ENCODE measurements around the gene MLLT10. TPM values are rescaled to one million over a fixed set of nuclear protein-coding genes. Genes with fewer than 3 reads are reported as not detected.

The MLLT10 gene
- total RNA-seq, 4 donors from 2014 or later: 46.3 to 109 (median 57.7) TPM

GRCh38 chr10:21721000-21721665 lies 187.1 kb downstream of the MLLT10 start:
- intact Hi-C loops (cut with DNase I): no loop called here
- no peak for DNase-seq
- H3K36me3 ChIP-seq: no peaks in the 10 kb centered on the region
- H3K4me1 ChIP-seq: peaks cover 14 to 16% of the 10 kb centered on the region in 2 donors
- no peak overlapping the region for H3K27ac ChIP-seq
- TF ChIP-seq POLR2A (IDR thresholded peaks at IDR 0.05) (no peak), CTCF (IDR thresholded peaks at IDR 0.05) (no peak)
- WGBS, 2 donors: 71 to 76% methylated on average over 6 of the region's 6 CpGs
- no peaks in the 10 kb centered on the region for H3K9me3 ChIP-seq
- H3K4me3 ChIP-seq (replicated peaks in 1 of 3): no peak overlapping the region
- H3K27me3 ChIP-seq: no peaks in the 10 kb centered on the region

DNA sequence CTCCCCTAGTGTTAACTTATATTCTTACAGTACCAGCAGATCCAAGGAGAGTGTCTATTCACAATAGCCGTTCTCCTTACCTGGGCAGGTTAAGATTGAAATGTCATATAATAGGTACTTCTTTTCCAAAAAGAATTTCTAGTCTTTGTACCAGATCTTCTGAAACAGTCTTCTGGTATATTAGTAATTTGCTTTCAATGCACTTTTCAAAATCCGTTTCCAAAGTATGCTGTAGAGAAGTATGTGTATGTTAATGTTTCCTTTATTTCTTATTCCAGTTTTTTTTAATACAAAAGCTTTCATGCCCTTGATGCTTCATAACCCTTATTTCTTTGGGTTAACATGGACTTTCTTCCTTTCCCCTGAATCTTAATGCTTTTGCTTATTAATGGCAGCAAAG lies 188.2 kb downstream of the MLLT10 start:
- 92 to 97% methylated on average over 2 of the region's 2 CpGs for WGBS, 2 donors
- Histone ChIP-seq H3K4me3 (replicated peaks in 1 of 3) (no peak overlapping the region), H3K4me1 (peaks cover 14 to 16% of the 10 kb centered on the region in 2 donors), H3K27ac (no peak overlapping the region), H3K9me3 (no peaks in the 10 kb centered on the region), H3K36me3 (no peaks in the 10 kb centered on the region), H3K27me3 (no peaks in the 10 kb centered on the region)
- no peak for DNase-seq
- intact Hi-C loops (cut with DNase I): no loop called here
- TF ChIP-seq CTCF (IDR thresholded peaks at IDR 0.05): no peak
- no peak for TF ChIP-seq POLR2A (IDR thresholded peaks at IDR 0.05)

DNA sequence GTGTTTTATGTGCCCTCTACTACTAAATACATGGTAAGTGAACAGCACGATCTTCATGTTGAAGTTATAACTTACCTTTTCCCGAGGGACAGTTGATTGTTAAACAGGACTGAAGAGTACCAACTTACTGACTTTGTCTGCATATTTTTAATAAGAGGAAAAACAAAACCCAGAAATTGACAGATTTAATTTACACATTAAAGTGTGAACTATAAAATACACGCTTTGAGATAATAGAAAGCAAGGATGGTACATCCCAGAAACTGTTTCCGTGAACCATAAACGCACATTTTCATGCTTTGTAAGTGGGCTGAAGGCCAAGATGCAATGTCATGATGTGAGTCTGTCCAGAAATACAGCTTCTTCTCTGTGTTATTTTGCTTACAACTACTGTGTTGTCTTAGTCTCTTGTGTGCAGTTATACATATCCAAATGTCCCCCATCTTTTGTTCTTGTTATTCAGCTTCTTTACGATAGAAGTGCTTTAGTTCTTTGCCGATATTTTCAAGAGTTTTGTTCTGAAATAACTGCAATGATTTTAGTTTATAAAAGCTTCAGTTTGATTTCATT lies 190.1 kb downstream of the MLLT10 start:
- Histone ChIP-seq H3K4me1 (peaks cover 14 to 16% of the 10 kb centered on the region in 2 donors), H3K36me3 (no peaks in the 10 kb centered on the region), H3K9me3 (no peaks in the 10 kb centered on the region), H3K4me3 (replicated peaks in 1 of 3) (no peak overlapping the region), H3K27ac (peak overlapping the region in 1 of 3 donors; percentile 24), H3K27me3 (no peaks in the 10 kb centered on the region)
- DNase-seq: no peak
- intact Hi-C loops (cut with DNase I): no loop called here
- TF ChIP-seq POLR2A (IDR thresholded peaks at IDR 0.05) (no peak), CTCF (IDR thresholded peaks at IDR 0.05) (no peak)
- 42 to 47% methylated on average over 7 of the region's 7 CpGs for WGBS, 2 donors

DNA sequence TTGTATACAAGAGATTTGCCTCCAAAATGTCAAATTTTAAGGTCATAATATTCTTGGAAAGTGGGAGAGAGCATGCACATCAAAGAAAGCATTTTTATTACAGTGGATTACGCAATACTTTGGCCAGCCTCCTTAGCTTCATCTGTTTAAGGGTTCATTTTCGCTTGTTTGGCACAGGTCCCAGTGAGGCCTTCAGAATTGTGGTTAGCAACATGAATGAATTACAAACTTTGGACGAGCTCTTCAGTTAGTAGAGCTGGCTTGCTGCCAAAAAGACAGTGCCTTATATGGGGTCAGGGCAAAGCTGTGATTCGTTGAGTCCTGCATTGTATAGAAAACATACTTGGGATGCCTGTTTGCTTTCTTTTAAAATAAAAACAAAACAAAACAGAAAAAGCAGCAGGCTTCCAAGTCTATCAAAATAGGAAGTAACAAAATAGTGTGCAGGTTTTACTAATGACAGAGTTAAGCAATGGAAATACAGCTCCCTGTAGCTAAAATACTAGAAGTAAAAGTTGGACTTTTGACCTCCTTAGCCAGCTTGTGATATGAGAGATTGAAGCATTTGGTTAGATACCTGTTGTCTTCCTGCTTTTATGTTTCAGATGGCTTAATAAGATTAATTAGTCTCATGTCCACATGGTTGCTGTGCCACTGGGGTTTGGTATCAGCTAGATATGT lies 190.8 kb downstream of the MLLT10 start:
- WGBS, 2 donors: 0 to 1% methylated on average over 4 of the region's 4 CpGs

More for the DNA sequence above, 190.8 kb downstream of the MLLT10 start:
- intact Hi-C loops (cut with DNase I): no loop called here
- H3K9me3 ChIP-seq: no peaks in the 10 kb centered on the region
- H3K4me1 ChIP-seq: peaks cover 14 to 16% of the 10 kb centered on the region in 2 donors
- TF ChIP-seq CTCF (IDR thresholded peaks at IDR 0.05) (no peak), POLR2A (IDR thresholded peaks at IDR 0.05) (no peak)
- no peak overlapping the region for H3K4me3 ChIP-seq (replicated peaks in 1 of 3)
- H3K36me3 ChIP-seq: no peaks in the 10 kb centered on the region
- H3K27me3 ChIP-seq: no peaks in the 10 kb centered on the region
- H3K27ac ChIP-seq: peak overlapping the region in 2 of 3 donors; percentile 33 to 41
- peak; percentile 94 for DNase-seq

Measured in thyroid gland (tissue), 4 donors.